Hematopoietic multipotent progenitor cell treated with erythropoietin and hydrocortisone succinate and interleukin-3 and kit ligand, for 4 days (in vitro differentiated cells): ENCODE results near the gene PTCD2.

Source experiments
- DNase-seq: peaks from one replicate; pipeline ENCODE4 v3.0.0-alpha.2; 2015

Gene PTCD2

DNA sequence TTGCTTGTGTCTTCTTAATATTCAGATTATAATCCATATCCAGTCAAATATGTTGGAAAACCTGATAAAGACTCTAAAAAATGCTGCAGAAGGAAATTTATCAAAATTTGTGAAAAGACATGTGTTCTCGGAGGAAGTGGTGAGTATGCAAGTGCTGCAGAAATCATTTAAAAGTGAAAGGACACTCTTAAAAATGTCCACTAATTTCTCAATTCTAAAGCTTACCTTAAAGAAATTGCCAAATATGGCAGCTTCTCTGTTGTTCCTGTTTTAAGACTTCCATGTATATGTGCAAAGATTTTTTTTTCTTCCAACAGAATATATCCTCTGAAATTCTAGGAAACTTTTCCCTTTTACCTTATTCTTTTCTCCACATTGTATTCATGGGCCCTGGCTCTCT is 32.4 kb downstream of the PTCD2 start:
- no peak for DNase-seq

DNA sequence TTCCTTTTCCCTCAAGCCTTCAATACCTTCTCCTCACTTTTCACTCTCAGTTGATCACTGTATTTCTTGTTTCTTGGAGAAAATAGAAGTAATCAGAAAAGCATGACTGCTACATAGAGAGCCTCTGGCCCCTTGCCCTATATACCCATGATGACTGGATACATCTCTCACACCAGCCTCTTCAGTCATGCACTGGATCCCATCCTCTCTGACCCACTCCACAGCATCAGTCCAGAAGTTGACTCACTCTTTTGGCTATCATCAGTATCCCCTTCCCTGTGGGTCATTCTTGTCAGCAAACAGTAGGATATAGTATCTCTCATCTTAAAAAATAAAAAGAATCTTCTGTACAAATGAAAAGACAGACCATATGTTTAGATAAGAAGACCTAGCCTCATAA is 32.9 kb downstream of the PTCD2 start:
- no peak for DNase-seq

DNA sequence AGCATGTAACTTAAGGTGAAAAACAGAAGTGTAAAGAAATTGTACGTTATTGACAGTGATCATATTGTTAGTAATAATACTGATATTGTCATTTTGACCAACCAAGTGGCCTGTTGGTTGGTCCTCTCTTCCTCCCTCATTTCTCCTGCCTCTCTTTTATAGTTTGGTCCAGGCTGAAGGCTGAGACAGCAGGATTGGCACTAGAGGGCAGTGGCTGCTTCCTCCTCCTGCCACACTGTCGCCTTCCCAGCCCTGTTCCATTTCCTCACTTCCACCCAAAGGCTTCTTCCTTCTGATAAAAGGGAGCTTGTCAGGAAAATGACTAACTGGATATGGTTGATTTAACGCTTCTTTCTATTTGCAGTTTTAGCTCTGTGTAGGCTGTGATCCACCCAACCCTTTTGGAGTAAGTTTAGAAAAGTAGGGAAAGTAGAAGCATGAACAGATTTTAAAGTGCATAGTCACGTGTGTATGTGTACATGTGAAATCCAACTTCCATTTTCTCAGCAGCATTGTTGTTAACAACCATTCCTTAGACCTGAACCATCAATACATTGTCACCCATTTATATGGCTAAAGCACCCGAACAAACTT is 35.6 kb downstream of the PTCD2 start:
- peak; percentile 18 for DNase-seq

DNA sequence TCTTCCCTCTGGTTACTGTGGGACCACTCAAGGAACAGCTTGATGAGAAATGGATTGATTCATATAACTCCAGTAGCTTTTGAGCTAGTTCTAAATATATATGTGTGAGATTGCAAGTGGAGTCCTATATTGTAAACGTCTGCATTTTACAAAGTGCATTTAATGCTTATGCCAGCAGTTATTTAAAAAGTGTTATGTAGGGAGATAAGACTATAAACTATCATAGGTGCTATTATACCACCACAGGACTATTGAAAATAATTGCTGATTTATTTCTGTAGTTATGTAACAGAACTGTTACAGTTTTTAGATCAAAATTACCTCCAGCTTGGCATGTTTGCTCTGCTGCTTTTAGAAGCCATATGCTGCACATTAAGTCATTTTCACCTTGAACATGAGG is 36.2 kb downstream of the PTCD2 start:
- DNase-seq: no peak

DNA sequence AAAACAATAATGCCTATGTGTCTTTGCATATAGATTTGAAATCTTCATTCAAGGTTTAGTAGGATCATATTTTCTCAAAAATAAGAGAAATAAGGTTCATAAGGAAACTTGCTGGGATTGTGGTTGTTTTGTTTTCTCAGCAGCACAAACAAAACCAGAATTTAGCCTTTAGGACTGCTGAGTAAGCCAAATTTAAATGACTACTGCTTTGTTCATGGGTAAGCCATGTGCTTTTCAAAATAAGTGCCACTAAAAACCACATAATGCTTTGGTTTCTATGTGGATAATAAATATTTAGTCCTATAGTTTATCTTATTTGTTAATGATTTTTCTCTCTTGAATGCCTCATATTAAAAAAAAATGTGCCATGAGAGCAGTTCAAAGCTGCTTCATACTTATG is 38.8 kb downstream of the PTCD2 start:
- no peak for DNase-seq

DNA sequence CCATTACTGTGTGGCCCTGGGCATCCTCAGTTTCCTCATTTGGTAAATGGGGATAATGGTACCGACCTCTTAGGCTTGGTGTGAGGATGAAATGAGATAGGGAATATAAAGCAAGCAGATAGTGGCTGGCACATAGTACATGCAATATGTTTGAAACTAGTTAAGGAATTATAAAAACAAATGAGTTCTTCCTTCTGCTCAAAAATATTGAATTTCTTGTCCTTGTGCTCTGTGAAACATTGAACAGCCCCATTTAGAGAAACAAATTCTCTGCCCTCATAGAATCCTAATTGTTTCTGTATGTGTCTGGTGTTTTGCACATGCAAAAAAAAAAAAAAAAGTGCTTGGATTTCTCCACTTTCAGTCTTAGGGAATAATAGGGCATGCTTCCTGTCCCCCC is 39.7 kb downstream of the PTCD2 start:
- no peak for DNase-seq

DNA sequence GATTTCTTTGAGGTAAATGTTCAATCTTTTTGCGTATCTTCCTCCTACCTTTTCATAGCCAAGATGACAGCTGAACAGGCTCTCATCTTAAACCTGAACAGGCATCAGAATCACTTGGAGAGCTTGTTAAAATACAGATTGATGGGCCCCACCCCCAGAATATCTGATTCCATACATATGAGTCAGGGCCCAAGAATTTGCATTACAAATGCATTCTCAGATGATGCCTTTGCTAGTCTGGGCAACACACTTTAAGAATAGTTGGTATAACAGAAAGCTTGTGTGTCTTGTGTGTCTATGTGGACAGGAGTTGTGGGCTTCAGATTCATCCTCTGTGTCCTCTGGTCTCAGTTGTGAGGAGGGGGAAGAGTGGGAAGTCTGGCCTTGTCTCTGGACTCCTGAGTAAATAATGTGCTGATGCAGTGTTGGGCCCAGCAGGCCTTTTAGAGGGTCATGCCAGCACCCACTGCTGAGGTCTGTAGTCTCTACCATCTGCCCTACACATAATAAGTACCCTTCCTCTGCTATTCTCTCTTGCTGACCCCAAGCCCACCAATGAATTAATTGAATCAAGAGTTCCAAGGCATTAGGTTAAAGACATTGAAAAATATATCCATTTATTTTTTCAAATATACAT is 43.1 kb downstream of the PTCD2 start:
- no peak for DNase-seq

DNA sequence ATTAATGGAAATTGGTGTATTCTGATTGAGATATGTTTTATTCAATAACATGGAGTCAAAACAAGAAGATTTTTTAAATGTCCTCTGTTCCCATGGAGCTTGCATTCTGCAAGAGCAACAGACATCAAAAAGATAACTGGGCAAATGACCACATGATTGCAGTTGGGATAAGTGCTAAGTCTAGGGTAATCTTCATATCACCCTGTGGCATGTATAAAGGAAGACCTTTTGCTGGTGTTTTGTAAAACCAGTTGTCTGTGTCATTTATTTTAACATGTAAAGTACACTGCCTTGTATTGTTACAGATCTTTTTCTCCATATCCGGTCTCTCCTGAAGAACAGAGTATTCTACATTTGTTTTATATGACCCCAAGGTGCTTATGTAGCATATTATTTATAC is 44.0 kb downstream of the PTCD2 start:
- DNase-seq: peak; percentile 72

DNA sequence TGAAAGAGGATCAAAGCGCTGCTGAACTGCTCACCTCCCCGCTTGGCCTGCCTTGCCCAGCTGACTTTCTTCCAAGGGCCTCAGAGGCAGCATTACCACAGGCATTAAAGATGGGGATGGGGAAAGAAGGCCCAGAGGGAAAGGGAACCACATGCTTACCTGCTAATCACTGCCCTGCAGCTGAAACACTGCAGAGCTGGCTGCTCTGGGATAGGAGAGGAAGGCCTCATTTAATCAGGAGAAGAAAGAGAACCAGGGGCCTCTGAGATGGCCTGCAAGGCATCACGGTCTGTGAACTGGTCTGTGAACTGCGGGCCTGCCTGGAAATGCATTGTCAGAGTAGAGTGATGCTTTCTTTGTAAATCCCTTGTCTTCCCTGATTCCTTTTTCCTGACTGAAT is 44.8 kb downstream of the PTCD2 start:
- no peak for DNase-seq

DNA sequence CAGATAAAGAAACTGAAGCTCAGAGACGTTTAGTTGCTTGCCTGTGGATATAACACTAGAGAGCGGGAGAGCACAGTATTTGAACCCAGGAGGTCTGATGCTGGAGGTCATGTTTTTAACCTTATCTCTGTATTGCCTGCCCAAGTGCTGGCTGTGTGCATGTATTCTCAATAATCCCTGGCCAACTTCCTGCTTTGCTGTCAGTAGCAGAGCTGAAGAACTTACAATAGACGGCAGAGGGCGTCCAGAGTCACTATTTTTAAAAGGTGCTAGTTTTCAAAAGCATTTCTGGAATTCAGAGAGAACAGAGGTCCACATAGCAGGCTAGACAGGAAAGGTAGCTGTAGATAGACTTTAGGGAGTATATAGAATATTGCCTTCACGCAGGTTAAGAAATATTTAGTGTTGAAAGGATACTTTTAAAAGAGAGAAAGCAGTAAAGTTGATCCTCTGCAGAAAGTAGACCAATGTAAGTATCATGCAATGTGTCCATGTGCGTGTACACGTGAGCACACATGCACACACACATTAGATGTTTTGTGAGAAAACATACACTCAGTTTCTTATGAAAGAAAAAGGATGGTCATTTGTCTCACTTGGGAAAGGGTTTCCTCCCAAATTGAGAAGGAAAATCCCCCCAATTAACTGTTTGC is 46.3 kb downstream of the PTCD2 start:
- DNase-seq: peak; percentile 93

DNA sequence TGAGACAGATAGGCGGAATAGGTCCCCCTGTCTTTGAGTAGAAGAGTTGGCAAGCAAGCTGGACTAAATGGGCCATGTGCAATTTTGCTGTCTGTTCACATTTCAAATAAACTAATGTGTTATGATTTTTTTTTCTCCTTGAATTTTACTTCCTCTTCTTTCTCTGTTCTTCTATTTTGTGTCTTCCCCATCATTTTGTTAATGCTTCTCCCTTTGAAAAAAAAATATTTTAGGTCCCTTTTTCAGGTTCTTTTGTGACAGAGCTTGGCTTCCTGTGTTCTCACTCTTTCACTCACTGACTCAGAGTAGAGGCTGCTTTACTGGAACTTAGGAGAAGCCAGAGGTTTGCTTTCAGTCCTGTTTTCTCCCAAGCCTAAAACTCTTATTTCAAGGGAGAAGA is 48.1 kb downstream of the PTCD2 start:
- DNase-seq: no peak

DNA sequence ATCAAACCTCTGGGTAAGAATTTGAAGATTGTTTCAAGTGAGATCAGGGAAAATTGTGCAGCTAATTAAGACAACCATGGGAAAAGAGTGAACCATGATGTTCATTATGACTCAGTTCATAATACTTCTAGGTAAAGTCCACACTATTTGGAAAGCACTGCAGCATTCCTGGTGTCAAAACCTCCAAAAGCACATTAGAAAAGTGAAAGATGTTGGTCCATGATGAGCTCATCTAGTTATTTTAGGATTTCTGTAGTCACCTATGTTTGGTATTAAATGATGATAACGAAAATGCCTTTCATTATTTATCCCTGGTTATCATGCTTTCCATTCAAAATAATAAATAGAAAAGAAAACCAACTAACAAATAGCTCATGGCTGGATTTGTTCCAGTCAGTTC is 49.1 kb downstream of the PTCD2 start:
- DNase-seq: no peak

DNA sequence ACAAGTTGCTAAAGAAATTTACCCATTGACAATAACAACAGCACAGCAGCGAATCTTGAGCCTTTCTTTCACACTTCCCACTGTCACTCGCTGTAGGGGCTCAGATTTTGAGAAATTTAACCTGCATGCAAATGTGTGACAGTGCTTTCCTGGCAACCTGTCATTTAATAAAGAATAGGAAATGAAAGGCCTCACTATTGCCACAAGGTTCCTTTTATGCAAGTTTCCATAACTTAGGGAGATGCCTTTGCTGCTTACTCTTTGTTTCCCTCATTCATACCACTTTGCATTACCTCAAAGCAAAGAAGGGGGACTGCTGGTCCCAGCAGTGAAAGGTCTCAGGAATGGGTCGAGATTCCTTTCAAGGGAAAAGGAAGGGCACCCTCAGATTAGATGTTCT is 49.5 kb downstream of the PTCD2 start:
- no peak for DNase-seq

DNA sequence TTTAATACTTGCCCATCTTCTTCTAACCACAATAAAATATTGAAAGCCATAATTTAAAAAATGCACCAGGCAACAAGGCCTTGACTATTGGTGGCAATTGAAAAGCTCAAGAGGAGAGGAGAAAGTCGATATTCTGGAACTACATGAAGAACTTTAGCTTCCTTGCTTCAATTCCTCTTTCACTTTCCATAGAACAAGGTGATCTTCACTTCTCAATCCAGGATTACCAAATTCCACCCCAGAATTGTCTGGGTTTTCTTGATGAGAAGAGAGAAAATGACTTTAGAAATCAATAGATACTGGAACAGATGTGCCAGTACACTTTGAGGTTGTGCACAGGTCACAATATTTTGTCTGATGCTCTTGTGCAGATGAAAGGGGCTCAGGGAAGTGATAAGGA is 52.2 kb downstream of the PTCD2 start:
- no peak for DNase-seq

DNA sequence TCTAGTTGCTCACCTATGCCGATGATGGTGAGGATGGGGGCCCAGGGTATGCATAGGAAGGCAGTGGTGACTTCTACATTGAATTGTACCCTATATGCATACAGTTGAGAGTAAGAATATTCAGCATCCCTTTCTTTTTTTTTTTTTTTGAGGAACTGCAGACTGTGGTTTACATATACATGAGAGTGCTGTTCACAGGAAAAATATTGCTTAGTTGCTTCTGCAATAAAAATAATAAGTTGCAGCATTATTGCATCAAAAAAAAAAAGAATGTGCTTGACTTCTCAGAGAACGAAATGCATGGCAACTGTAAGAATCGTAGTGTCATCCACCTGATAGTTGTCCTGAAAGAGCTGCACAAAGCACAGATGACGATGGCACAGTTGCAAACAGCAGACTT is 52.8 kb downstream of the PTCD2 start:
- DNase-seq: no peak

DNA sequence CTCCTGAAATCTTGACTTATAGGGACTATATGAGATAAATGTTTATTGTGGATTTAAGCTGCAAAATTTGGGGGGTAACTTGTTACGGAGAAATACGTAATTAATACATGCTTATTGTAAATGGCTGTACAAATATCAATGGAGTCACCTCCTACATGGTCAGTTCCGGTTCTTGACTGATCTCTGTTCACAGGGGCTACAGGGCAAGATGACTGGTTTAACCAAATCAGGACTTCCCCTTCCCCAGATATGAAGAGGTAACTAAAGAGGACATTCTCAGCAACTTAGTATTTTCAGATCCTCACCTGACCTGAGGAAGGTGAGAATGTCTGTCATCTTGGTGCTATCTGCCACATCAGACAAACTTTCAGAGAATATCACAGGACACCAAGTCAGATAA is 54.7 kb downstream of the PTCD2 start:
- no peak for DNase-seq

DNA sequence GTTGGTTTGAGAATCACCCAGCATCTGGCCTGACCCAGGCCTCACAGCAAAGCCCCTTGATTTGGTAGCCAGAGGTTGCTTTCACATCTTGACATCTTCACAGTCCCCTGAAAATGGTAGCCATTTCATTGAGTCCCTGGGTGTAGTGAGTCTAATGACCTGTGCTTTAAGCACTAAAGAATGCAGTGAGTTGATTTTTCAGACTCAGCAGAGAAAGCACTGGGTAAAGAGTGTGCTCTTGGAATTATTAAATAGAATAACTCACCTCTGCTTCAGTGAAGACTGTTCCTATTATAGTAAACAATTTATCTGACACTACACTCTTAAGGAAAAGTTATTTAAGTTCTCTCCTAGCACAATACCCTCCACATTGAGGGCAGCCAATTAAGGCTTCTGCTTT is 56.2 kb downstream of the PTCD2 start:
- no peak for DNase-seq

DNA sequence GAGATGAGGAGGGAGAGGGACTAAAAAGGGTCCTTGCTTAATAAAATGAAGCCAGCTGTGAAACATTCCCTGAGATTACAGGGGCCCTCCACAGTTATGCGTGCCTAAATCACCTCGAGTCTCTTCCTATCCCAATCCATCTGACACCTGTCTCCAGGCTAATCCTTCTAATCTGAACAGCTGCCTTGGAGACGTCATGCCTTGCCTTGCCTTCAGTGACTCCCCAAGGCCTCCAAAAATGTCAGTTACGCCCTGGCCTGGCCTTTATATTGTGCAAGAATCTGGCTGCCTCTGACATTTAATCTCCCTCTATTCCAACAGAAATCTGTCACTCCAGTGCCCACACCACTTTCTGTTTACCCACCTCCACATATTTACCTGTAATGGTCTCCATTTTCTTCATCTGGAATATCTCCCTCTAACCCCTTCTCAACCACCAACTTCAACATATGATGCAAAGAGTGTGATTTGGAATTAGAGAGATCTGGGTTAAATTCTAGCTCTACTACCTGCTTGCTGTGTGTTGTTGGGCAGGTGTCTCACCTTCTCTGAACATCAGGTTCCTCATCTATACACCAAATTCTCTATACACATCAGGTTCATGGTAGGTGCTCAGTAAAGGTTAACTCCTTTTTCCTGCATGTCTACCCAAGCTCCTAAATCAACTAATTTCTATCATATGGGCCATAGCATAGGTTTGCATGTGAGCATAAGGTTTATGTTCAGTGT is 57.9 kb downstream of the PTCD2 start:
- DNase-seq: no peak

DNA sequence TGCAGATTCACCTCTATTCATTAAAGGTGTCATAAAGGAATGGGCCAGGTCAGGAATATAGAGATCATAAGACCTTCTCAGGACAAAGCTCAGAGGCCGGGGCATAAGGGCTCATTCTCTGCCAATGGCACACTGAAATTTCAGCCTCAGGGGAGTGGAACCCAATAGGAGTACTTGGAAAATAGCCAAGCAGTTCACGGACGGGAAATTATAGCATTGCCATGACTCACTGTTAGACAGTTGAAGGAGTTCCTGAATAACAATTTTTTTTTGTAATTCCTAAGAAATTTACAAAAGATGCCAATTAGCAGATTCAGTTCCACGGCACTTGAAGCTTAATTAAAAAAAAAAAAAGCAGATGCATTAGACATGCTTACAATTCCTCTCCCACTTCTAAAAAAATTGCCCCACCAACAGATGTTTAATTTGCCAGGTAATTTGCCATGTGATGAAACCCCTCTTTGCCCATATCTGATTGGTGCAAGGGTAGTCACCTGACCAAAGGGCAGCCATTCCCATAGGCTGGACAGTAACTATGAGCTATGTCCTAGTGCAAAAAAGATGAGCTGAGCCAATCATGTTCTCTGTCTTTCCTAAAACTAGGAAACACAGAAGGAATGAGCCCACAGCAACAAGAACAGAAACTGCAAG is 58.6 kb downstream of the PTCD2 start:
- DNase-seq: peak; percentile 27

DNA sequence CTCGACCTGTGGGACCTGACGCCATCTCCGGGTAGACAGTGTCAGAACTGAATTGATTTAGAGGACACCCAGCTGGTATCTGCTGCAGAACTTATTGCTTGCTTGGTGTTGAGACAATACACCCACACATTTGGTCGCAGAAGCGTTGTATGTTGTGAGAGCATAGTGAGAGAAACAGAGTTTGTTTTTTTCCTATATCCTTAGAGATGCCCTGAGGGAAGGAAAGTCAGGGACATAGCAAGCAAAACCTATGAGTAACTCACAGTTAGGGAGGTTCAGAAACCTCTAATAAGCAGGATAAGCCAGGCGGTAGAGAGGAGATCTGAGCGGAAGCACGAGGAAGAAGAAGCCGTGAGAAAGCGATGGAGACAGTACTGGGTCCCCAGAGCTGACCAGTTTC is 59.8 kb downstream of the PTCD2 start:
- DNase-seq: no peak

DNA sequence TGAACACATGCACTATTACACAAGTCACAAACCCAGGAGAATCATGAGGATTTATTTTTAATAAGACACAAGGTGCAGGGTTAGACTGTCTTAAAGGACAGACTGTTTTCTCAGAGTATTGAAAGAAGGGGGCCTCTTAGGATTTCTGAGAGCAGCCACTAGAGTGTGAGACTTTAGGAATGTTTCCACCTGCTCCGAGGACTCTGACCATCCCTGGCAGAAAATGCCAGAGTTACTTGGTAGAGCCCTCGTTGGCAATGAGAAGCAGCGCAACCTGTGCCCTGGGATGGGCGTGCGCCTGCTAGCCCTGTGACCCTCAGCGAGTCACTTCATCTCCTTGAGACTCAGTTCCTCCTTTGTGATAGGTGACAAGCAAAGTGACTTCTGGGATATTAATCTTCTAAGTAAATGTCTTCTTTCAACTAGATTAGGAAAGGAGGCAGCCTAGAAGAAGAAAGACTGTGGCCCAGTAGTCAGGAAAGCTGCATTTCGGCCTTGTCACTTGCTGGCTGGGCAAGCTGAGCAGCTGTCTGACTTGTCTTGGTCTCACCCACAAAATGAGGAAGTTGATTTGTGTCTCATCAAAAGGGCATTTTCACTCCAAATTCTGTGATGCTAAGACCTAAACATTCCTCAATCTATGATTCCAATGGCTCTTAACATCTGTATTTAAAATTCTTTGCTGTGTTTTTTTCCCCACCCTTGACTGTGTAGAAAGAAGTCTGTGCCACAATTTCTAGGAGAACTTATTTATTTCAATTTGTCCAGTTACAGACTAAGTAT is 60.5 kb downstream of the PTCD2 start:
- peak; percentile 81 for DNase-seq

DNA sequence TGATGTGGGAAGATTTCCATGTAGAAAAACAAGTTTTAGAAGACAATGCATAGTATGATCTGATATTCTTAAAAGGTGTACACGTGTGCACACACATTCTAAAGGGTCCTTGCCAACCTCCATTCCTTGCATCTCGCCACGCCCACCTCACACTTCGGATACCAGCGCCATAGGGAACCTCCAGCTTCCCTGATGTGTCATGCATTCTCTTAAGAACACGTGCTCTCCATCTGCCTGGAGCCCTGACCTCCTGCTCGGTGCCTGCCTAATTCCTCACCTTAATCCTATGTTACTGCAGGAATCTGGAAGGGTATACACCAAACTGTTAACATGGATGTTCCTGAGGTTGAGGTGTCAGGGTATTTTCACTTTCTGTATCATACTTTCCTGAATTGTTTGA is 63.1 kb downstream of the PTCD2 start:
- DNase-seq: no peak

DNA sequence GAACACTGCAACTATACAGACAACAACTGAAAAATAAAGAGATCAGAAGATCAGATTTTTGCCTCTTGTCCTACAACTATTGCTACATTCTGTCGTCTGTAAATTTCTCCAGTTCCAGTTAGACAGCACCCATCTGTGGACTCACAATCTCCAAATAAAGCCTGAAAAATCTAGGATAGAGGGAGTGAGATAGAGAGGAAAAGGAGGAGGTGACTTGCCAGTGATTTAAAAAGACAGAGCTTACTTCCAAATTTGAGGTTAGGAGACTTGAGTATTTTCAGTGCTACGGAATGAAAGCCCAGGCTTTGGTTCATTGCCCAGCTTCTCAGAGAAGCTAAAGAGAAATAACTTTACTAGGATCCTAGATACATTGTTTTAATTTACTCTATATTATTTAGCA is 63.6 kb downstream of the PTCD2 start:
- DNase-seq: no peak
